ENCODE measurements around the gene ESRRB. TPM values are rescaled to one million over a fixed set of nuclear protein-coding genes. Genes with fewer than 3 reads are reported as not detected.

ESRRB gene
- polyA plus RNA-seq, 1 of the 3 experiments (the other 2 are of a cell fraction) = 0.05 TPM

- no peaks in the 10 kb centered on the region for H3K36me3 ChIP-seq (replicated peaks in 1 of 2; ENCODE audit: control insufficient read depth in 1 of 2, insufficient read depth in 2 of 2, low read length in 1 of 2)
- H4K20me1 ChIP-seq (ENCODE audit: insufficient read depth) = no peaks in the 10 kb centered on the region
- H3K4me2 ChIP-seq = no peak overlapping the region
- 78% methylated on average over 15 of the region's 19 CpGs for WGBS (ENCODE audit: low lambda C conversion rate)
- no peaks in the 10 kb centered on the region for H3K79me2 ChIP-seq (ENCODE audit: insufficient read depth)
- POLR2A ChIA-PET = no interaction called here
- TF ChIP-seq MXI1 (IDR thresholded peaks at IDR 0.05; ENCODE audit: low read depth, low read length) (no peak), MAX (IDR thresholded peaks at IDR 0.05; ENCODE audit: low read depth) (no peak), EZH2phosphoT487 (IDR thresholded peaks at IDR 0.05; ENCODE audit: borderline replicate concordance, low read depth) (no peak), USF1 (IDR thresholded peaks at IDR 0.05; ENCODE audit: borderline replicate concordance, low read depth) (no peak), GABPA (IDR thresholded peaks at IDR 0.05; ENCODE audit: low read depth) (no peak), YY1 (IDR thresholded peaks at IDR 0.05; ENCODE audit: low read depth) (no peak), RXRA (IDR thresholded peaks at IDR 0.05; ENCODE audit: borderline replicate concordance, low read depth) (no peak), RFX5 (IDR thresholded peaks at IDR 0.05; ENCODE audit: low read length) (no peak), ELF1 (IDR thresholded peaks at IDR 0.05) (no peak), EP300 (IDR thresholded peaks at IDR 0.05; ENCODE audit: borderline replicate concordance in 1 of 2, low read depth in 1 of 2, low read length in 1 of 2) (no peak), ZBTB33 (IDR thresholded peaks at IDR 0.05; ENCODE audit: borderline replicate concordance, low read depth) (no peak)
- H3K9me3 ChIP-seq = no peaks in the 10 kb centered on the region
- H3K9me2 ChIP-seq = no peaks in the 10 kb centered on the region
- H3K4me3 ChIP-seq (ENCODE audit: low read depth in 2 of 2, low read length in 1 of 2) = no peak overlapping the region
- CTCF ChIA-PET = interaction anchor here (0.7 to 2.3 kb wide), 5 partner anchors 9 to 346 kb away, joined by 3 to 13 read pairs (median 4); no protein-coding TSS in a partner anchor
- no peaks in the 10 kb centered on the region for H3F3A ChIP-seq (replicated peaks; ENCODE audit: insufficient read depth)
- H3K9ac ChIP-seq = no peak overlapping the region
- H3K4me1 ChIP-seq (ENCODE audit: control insufficient read depth in 1 of 2, insufficient read depth in 2 of 2, low read depth in 1 of 2, low read length in 1 of 2) = no peaks in the 10 kb centered on the region
- H3K27me3 ChIP-seq (ENCODE audit: insufficient read depth) = no peaks in the 10 kb centered on the region; the same call in 1 of the 2 replicates
- no peak overlapping the region for H3K27ac ChIP-seq (ENCODE audit: low read depth in 2 of 2, low read length in 1 of 2)
- DNase-seq = no peak
- no peak overlapping the region for H2AFZ ChIP-seq (ENCODE audit: low read depth)
These were observed 20.8 kb downstream of the ESRRB start for GRCh38 chr14:76396714-76397187.

GRCh38 chr14:76405627-76406026 lies 29.7 kb downstream of the ESRRB start:
- H3K27ac ChIP-seq (ENCODE audit: low read depth in 2 of 2, low read length in 1 of 2) = no peak overlapping the region
- TF ChIP-seq REST (IDR thresholded peaks at IDR 0.05; ENCODE audit: low read depth, low read length) = no peak
- TF ChIP-seq GABPA (IDR thresholded peaks at IDR 0.05; ENCODE audit: low read depth) = no peak
- no peak for TF ChIP-seq FOXJ3 (CRISPR knock-in tag; IDR thresholded peaks at IDR 0.05)
- no peak for TF ChIP-seq NRF1 (IDR thresholded peaks at IDR 0.05; ENCODE audit: low read depth, low read length)
- no peak overlapping the region for H3K9ac ChIP-seq
- no peaks in the 10 kb centered on the region for H3K4me1 ChIP-seq (ENCODE audit: control insufficient read depth in 1 of 2, insufficient read depth in 2 of 2, low read depth in 1 of 2, low read length in 1 of 2)
- WGBS (ENCODE audit: low lambda C conversion rate) = 63% methylated on average over 7 of the region's 7 CpGs
- no peaks in the 10 kb centered on the region for H3K79me2 ChIP-seq (ENCODE audit: insufficient read depth)
- no peaks in the 10 kb centered on the region for H3K36me3 ChIP-seq (replicated peaks in 1 of 2; ENCODE audit: control insufficient read depth in 1 of 2, insufficient read depth in 2 of 2, low read length in 1 of 2)
- no peaks in the 10 kb centered on the region for H3F3A ChIP-seq (replicated peaks; ENCODE audit: insufficient read depth)
- no peak for DNase-seq
- ChIA-PET POLR2A (no interaction called here), CTCF (interaction anchor here (0.7 to 1.7 kb wide), 4 partner anchors 9 to 53 kb away, joined by 3 to 7 read pairs (median 3); no protein-coding TSS in a partner anchor)
- no peaks in the 10 kb centered on the region for H3K9me3 ChIP-seq
- H3K4me3 ChIP-seq (ENCODE audit: low read depth in 2 of 2, low read length in 1 of 2) = no peak overlapping the region
- H2AFZ ChIP-seq (ENCODE audit: low read depth) = no peak overlapping the region
- no peaks in the 10 kb centered on the region for H4K20me1 ChIP-seq (ENCODE audit: insufficient read depth)
- no peaks in the 10 kb centered on the region for H3K9me2 ChIP-seq
- H3K27me3 ChIP-seq (ENCODE audit: insufficient read depth) = peaks cover 12% of the 10 kb centered on the region; the same call in 1 of the 2 replicates
- no peak overlapping the region for H3K4me2 ChIP-seq
